LNCAP (cell line): Measurements from ENCODE around the gene CRYBG1.

ENCODE experiments used
- TF ChIP-seq, protein P1 (sequence below): fragments of 450-650 bp; IDR thresholded peaks from 2 replicates; pipeline ENCODE4 v1.5.1; 2017; ENCODE audit warnings: mild to moderate bottlenecking

CRYBG1 gene

DNA sequence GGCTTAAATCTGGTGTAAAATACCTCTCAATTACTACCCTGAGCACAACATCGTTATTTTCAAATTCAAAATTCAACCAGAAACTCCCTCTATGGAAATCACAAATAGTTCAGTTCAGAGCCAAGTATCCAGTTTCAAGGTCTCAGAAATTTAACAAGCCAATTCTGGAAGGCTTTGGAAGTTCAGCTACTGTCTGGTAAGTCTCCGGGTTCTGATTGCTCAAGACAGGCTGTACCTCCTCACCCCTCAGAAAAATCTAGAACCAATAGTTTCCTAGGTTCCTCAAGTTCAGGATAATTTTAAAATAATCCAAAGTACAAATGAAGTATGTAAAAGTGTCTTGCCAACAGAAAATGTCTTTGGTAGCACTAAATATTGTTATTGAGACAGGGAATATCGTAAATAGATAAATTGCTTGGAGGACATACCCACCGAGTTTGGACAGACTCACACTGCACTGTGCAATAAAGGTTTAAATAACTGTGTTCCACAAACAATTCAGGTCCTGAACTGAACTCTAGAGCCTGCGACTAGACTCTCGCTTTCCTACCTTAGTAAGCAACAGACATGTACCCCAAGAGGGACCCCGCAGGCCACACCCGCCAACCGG lies 35.7 kb upstream of the CRYBG1 start:
- TF ChIP-seq, protein P1, sequence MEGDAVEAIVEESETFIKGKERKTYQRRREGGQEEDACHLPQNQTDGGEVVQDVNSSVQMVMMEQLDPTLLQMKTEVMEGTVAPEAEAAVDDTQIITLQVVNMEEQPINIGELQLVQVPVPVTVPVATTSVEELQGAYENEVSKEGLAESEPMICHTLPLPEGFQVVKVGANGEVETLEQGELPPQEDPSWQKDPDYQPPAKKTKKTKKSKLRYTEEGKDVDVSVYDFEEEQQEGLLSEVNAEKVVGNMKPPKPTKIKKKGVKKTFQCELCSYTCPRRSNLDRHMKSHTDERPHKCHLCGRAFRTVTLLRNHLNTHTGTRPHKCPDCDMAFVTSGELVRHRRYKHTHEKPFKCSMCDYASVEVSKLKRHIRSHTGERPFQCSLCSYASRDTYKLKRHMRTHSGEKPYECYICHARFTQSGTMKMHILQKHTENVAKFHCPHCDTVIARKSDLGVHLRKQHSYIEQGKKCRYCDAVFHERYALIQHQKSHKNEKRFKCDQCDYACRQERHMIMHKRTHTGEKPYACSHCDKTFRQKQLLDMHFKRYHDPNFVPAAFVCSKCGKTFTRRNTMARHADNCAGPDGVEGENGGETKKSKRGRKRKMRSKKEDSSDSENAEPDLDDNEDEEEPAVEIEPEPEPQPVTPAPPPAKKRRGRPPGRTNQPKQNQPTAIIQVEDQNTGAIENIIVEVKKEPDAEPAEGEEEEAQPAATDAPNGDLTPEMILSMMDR: no peak

DNA sequence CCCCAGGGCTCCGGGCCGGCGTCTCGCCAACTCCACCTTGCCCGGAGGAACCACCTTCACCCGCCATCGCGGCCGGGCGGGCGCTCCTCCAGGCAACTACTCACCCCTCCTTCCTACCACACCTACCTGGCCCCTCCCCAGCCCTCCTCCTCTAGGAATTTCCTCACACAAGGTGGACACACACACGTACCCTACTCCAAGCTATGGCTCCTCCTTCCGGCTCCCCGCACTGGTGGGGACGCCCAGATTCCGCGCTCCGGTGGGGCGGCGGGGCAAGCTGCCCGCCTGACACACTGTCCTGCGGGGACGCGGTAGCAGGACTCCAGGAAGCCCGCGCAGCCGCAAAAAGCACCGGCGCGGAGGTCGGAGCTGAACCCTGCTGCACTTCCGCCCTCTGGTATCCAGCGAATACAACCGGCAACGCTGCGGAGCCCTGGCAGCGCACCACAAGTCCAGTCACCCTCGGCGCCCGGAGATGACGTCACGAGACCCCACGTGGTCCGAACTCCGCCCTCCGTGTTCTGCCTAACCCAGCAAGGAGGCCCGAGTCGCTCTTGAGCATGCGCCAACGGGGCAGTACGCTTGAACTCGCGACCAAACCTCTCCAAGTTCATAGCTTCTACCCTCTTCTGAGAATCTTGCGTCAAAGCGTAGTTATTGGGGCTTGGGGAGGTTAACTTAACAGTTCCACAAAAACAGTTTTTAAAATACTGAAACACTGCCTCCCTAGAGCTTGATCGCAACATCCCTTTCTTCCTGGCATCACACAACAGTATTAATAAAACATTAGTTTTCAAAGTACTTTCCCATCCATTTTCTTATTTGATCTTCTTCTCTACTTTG lies 35.0 kb upstream of the CRYBG1 start, which contains the start of gene ATG5:
Gene ATG5, minus strand, starts transcription at position 425 of the 843 bp plus-strand sequence. CDS start 9,552 bp downstream, outside the sequence.
- TF ChIP-seq, protein P1: no peak

DNA sequence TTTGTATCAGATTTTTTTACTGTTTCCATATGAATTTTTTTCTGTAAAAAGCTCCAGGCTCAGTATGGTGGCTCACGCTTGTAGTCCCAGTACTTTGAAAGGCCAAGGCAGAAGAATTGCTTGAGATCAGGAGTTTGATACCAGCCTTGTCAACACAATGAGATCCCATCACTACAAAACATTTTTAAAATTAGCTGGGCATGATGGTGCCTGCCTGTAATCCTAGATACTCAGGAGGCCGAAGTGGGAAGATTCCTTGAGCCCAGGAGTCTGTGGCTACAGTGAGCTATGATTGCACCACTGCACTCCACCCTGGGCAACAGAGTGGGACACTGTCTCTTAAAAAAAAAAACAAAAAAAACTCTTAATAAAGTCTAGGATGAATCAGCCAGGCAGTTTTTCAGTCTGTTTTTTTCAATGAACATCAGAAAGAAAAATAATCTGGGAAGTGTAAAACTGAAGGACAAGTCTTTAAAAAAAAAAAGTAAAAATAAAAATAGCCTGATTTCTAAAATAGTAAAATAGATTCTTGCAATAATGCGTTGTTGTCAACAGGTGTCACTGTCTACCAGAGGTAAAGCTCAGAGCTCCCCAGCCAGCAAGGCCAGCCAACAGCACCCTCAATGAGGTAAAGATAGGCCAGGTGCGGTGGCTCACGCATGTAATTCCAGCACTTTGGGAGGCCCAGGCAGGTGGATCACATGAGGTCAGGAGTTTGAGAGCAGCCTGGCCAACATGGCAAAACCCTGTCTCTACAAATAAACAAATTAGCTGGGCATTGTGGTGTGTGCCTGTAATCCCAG lies 25.7 kb upstream of the CRYBG1 start:
- TF ChIP-seq, protein P1: peak; percentile 75

DNA sequence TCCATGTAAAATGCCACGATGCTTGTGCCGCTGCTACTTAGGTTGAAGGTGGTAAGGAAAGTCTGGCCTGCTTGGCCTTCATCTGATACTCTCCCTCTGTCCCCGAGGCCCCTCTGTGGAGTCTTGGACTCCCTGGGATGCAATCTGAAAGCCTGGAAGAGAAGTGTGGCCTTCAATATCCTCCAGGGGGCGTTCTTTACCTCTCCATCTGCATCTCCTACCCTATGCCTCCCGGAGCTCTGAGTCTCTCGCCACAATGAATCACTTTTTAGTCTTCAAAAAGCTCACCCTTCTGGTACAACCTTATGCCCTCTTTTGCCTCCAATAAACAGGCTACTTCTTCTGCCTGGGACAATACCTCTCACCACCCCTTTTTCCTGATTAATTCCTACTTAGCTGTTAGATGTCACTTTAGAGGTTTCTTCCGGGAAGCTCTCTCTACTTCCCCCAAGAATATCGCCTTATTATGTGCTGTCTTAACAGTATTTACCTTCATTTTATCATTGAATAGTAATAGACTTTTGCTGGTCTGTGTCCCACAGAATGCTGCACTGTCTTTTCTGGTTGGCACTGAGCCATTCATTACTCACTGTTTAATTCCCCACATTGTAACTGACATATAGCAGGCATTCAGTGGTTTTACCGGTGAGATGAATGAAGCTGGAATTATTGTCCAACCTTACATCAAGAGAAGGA lies 21.0 kb upstream of the CRYBG1 start:
- TF ChIP-seq, protein P1: peak; percentile 77

DNA sequence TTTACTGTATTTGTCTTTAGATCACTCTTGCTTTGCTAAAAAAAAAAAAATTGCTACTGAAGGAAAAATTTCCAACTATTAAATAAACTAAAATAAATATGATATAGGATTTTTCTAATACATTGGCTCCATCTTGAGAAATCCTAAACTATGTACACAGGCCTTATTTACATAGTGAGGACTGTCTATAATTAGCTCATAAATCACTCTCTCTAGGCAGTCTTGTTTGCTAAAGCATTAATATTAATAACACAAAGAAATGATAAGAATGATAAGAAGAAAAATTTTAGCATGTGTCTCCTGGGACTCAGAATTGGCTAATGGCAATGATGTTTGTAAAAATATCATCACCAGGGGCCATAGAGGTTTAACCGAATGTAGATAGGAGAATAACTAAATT lies 13.3 kb upstream of the CRYBG1 start:
- TF ChIP-seq, protein P1: no peak

DNA sequence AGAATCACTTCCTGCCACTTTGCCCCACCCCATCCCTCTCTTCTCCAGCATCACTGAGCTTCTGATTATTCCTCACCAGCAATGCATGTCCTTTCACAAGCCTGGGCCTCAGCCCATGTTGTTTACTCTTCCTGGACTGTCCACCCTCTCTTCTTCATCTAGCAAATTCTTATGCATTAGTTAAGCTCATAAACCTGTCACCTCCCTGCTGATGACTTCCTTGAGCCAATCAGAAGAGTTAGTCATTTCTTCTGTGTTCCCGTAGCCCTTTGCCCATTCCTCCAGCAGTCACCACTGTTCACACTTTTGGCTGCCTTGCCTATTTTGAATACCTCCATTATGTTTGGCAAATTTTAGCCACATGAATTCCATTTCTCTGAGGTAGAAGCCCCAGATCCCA lies 4.1 kb upstream of the CRYBG1 start:
- TF ChIP-seq, protein P1: no peak

DNA sequence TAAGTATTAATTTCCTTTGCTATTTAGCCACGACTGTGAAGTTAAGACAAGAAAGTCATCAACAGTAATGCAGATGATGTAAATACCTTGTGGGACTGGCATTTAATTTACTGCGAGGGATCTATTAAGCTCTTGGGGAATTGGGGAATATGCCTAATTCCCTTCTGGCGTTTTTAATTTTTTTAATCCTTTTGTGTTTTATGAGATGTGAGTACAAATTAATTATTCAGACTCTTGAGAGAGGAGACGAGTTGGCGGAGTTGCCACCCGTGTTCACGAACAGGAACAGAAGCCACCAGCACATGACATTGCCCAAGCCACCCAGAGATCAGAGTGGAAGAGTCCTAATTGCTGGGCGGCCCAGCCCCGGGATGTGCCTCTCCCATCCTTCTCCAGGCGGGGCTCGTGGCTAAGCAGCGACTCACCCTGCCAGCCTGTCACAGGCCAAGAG lies 533 bp upstream of the CRYBG1 start:
- TF ChIP-seq, protein P1: no peak
